Measurements from ENCODE around the gene PTCD1. TPM values are rescaled to one million over a fixed set of nuclear protein-coding genes. Genes with fewer than 3 reads are reported as not detected.

The PTCD1 gene
- total RNA-seq, 4 donors from 2014 or later = 8.3 to 9.1 (median 8.6) TPM

DNA sequence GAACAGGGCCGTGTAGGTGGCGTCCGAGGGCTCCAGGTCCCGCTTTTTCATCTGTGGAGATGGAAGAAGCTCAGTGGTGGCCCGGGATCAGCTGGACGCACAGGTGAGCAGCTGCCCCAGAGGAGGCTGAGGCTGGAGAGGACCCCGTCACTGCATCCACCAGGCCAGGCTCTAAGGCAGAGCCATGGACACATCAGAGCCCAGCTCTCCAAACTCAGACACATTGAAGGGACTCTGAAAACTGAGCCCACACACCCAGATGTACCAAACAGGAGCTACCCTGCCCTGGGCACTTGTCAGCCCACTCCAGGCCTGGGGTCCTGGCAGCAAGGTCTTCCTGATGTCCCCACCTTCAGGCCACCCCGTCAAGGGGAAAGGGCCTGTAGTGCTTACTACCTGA, 8.8 kb downstream of the PTCD1 start:
- no peaks in the 10 kb centered on the region for H3K4me1 ChIP-seq
- no peak for DNase-seq
- TF ChIP-seq POLR2A (IDR thresholded peaks at IDR 0.05) = no peak
- TF ChIP-seq, protein P1, sequence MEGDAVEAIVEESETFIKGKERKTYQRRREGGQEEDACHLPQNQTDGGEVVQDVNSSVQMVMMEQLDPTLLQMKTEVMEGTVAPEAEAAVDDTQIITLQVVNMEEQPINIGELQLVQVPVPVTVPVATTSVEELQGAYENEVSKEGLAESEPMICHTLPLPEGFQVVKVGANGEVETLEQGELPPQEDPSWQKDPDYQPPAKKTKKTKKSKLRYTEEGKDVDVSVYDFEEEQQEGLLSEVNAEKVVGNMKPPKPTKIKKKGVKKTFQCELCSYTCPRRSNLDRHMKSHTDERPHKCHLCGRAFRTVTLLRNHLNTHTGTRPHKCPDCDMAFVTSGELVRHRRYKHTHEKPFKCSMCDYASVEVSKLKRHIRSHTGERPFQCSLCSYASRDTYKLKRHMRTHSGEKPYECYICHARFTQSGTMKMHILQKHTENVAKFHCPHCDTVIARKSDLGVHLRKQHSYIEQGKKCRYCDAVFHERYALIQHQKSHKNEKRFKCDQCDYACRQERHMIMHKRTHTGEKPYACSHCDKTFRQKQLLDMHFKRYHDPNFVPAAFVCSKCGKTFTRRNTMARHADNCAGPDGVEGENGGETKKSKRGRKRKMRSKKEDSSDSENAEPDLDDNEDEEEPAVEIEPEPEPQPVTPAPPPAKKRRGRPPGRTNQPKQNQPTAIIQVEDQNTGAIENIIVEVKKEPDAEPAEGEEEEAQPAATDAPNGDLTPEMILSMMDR (IDR thresholded peaks at IDR 0.05) = no peak
- no peaks in the 10 kb centered on the region for H3K9me3 ChIP-seq
- H3K27ac ChIP-seq = no peak overlapping the region
- H3K36me3 ChIP-seq = peaks cover 0 to 72% (median 0%) of the 10 kb centered on the region in 3 donors
- no peak overlapping the region for H3K4me3 ChIP-seq
- H3K27me3 ChIP-seq = no peaks in the 10 kb centered on the region

DNA sequence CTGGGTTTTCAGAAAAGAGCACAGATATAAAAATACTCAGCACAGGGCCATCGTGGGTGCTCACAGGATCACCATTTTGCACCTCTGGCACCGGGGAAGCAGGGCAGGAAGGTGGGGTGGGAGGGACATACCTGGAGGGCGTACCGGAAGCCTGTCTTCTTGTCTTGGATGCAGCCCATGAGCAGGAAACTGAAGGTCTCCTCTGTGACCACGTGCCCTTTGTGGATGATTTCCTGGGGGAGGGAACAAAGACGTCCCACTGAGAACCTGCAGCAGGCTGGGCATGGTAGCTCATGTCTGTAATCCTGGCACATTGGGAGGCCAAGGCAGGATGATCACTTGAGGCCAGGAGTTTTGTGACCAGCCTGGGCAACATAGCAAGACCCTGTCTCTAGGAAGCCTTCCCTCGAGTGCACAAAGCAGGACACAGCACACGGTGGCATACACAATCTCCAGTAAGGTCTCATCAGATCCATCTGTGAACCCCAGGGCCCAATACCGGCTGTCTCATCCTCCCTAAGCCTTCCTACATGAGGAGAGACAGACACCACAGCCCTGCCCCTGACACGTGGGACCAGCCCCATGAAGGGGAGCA, 9.5 kb downstream of the PTCD1 start:
- no peak overlapping the region for H3K4me3 ChIP-seq
- no peaks in the 10 kb centered on the region for H3K4me1 ChIP-seq
- peaks cover 0 to 72% (median 0%) of the 10 kb centered on the region in 3 donors for H3K36me3 ChIP-seq
- DNase-seq = no peak
- no peaks in the 10 kb centered on the region for H3K27me3 ChIP-seq
- TF ChIP-seq, protein P1 (IDR thresholded peaks at IDR 0.05) = no peak
- H3K27ac ChIP-seq = no peak overlapping the region
- no peaks in the 10 kb centered on the region for H3K9me3 ChIP-seq

DNA sequence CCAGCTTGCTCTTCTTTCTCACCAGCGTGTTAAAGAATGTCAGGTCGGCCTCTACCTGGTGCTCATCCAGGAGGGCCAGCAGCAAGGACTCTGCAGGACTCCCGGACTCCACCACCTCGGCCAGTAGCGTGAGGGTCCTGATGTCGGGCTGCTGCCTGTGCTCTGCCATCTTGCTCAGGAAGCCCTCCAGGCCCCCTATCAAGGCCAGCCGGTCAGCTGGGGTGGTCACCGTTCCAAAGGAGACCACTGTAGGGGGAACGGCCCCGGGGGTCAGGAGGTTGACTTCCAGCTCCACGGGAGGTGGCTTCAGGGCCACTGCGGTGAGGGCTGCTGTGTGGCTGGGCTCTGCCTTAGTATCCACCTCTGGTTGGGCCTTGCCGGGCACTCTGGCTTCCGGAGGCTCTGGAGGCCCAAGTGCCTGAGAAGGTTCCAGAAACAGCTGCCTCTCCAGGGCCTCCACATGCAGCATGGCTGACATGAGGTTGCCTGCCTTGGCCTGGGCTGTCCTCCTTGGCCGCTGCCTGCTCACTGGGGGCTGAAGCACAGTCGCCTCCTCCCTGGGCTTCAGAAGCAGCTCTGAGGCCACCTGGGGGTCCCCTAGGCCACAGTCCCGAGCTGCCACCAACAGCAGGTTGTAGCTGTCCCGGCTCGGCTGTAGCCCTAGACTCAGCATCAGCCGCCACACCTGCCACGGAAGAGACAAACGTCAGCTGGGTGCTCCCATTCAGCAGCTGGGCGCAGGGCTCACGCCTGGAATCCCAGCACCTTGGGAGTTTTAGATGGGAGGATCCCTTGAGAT, 13.5 kb downstream of the PTCD1 start:
- Histone ChIP-seq H3K4me1 (no peaks in the 10 kb centered on the region), H3K36me3 (peaks cover 0 to 56% (median 0%) of the 10 kb centered on the region in 3 donors), H3K4me3 (no peak overlapping the region), H3K27me3 (no peaks in the 10 kb centered on the region), H3K9me3 (no peaks in the 10 kb centered on the region), H3K27ac (no peak overlapping the region)
- TF ChIP-seq, protein P1 (IDR thresholded peaks at IDR 0.05) = no peak
- no peak for TF ChIP-seq POLR2A (IDR thresholded peaks at IDR 0.05)
- DNase-seq = no peak

DNA sequence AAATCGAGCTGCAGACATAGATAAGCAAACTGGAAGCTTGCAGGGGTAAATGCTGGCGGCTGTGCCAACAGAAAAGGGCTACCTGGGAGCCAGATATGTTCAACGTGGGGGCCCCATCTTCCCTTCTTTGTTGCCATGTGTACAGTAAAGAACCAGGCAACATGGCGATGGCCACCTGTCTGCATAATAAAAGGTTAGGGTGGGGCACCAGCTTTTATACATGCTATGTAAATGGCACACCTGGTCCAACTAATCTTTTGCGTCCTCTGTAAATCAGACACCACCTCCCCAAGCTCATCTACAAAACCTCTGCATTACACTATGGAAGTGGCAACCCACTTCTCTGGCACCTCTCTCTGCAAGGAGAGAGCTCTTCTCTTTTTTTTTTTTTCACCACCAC, 16.0 kb downstream of the PTCD1 start:
- Histone ChIP-seq H3K4me3 (no peak overlapping the region), H3K27ac (no peak overlapping the region), H3K9me3 (no peaks in the 10 kb centered on the region), H3K4me1 (no peaks in the 10 kb centered on the region), H3K36me3 (peaks cover 0 to 63% (median 0%) of the 10 kb centered on the region in 3 donors), H3K27me3 (no peaks in the 10 kb centered on the region)
- TF ChIP-seq, protein P1 (IDR thresholded peaks at IDR 0.05) = no peak
- no peak for TF ChIP-seq POLR2A (IDR thresholded peaks at IDR 0.05)
- no peak for DNase-seq

DNA sequence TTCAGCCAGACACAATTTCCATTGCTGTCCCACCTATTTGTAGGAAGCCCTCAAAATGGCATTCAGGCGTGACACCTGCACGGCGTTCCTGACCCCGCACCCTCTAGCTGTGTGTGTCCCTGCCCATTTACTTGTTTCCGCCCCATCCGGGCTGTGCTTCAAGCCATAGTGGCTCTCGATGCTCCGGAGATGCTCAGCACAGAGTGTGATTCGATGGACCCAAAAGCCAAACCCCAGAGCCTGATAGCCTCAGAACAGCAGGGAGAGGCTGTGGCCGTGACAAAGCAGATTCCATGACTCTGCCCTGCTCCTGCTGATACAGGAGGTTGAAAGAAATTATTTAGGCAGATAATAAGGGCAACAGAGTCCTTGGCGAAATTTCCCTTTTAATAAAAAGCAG, 16.4 kb downstream of the PTCD1 start:
- no peak overlapping the region for H3K27ac ChIP-seq
- no peak overlapping the region for H3K4me3 ChIP-seq
- no peaks in the 10 kb centered on the region for H3K9me3 ChIP-seq
- no peaks in the 10 kb centered on the region for H3K27me3 ChIP-seq
- peaks cover 0 to 67% (median 0%) of the 10 kb centered on the region in 3 donors for H3K36me3 ChIP-seq
- DNase-seq = no peak
- TF ChIP-seq, protein P1 (IDR thresholded peaks at IDR 0.05) = no peak
- TF ChIP-seq POLR2A (IDR thresholded peaks at IDR 0.05) = no peak
- H3K4me1 ChIP-seq = no peaks in the 10 kb centered on the region

Data from Peyer's patch (tissue), 4 donors.